Measurements from ENCODE around the gene XPO1. TPM values are rescaled to one million over a fixed set of nuclear protein-coding genes. Genes with fewer than 3 reads are reported as not detected.
"Not testable (repeated sequence)": the region's sequence is repeated elsewhere in the genome, so short reads cannot be mapped to it uniquely, and the experiment has no call there.

Gene XPO1
- 780 TPM for total RNA-seq

- DNase-seq, result peak; percentile 100
Observed at GRCh38 chr2:61538200-61538919, at the start of gene XPO1. TSS of gene XPO1 (minus strand) at chr2:61538356. CDS start at chr2:61533897, 4,459 bp downstream.

GRCh38 chr2:61586928-61587327, 48.8 kb upstream of the XPO1 start:
- DNase-seq, result not testable (repeated sequence)

DNA sequence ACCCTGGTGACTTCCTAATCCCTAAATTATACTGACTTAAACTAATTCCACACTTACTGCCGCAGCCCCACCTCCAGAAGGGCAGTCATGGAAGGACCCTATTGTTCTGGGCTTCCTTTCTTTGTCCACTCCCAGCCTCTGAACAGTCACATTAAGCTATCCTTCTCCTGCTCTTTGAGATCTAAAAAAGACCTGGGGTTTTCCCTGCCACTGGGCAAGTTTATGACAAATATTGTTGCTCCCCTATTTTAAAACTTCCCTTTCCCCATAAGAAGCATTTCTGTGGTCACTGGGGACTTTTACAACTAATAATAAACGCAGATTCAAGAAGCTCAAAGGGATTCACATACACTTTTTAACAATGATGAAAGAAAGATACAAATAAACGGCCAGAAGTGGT, 47.2 kb upstream of the XPO1 start:
- DNase-seq, result no peak

DNA sequence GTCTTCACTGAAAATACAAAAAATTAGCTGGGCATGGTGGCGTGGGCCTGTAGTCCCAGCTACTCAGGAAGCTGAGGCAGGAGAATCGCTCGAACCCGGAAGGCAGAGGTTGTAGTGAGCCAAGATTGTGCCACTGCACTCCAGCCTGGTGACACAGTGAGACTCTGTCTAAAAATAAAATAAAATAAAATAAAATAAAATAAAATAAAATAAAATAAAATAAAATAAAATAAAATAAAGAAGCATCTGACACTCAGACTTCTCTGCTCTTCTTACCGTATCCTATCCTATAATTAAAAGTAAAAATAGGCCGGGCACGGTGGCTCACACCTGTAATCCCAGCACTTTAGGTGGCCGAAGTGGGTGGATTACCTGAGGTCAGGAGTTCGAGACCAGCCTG, 46.2 kb upstream of the XPO1 start:
- DNase-seq, result not testable (repeated sequence)

- no peak for DNase-seq
Observed at GRCh38 chr2:61582165-61582564, 44.0 kb upstream of the XPO1 start.

- no peak for DNase-seq
Observed at GRCh38 chr2:61581716-61582115, 43.6 kb upstream of the XPO1 start.

- DNase-seq, result no peak
Observed at GRCh38 chr2:61575447-61575859, 37.3 kb upstream of the XPO1 start.

GRCh38 chr2:61566566-61566965, 28.4 kb upstream of the XPO1 start:
- DNase-seq, result no peak

GRCh38 chr2:61562615-61563014, 24.5 kb upstream of the XPO1 start:
- DNase-seq, result no peak

- no peak for DNase-seq
Observed at GRCh38 chr2:61558160-61558559, 20.0 kb upstream of the XPO1 start.

GRCh38 chr2:61557381-61557780, 19.2 kb upstream of the XPO1 start:
- DNase-seq, result no peak

GRCh38 chr2:61554604-61555003, 16.4 kb upstream of the XPO1 start:
- DNase-seq, result no peak

DNA sequence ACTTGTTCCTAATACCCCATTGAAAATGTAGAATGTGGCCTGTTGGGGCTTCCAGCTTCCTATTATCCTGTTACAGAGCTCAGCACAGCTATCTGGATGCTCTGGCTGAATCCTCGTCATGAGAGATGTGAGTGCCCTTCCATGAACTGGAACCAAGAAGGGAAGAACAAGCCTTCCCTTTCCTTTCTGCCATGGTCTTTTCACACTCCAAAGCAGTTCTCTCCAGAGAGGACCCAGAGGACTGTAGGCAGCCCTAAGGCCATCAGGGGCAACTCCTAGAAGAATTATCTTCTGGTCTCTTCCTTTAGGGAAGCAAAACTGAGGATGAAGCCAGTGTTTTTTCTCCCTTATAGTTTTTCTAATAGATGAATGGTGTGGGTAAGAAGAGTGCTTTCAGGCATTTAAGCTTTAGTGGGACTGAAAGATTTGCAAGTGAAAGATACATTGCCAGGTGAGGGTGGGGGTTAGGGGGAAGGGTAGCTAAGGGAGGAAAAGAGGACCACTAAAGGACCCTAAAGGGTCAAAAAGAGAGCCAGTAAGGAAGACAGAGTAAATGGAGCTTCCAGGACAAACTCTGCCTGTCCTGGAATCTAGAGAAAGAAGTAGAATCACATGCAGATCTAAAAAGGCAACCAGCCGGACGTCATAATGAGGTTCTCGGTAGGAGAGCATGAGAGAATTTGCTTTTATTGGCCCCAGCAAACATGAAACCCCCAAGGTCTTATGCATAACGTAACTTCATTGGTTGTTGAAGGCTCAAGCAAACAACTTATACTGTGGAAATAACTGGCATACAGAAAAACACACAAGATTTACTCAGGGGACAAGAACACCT, 12.4 kb upstream of the XPO1 start:
- DNase-seq, result no peak

- DNase-seq, result no peak
Observed at GRCh38 chr2:61549546-61549945, 11.4 kb upstream of the XPO1 start.

DNA sequence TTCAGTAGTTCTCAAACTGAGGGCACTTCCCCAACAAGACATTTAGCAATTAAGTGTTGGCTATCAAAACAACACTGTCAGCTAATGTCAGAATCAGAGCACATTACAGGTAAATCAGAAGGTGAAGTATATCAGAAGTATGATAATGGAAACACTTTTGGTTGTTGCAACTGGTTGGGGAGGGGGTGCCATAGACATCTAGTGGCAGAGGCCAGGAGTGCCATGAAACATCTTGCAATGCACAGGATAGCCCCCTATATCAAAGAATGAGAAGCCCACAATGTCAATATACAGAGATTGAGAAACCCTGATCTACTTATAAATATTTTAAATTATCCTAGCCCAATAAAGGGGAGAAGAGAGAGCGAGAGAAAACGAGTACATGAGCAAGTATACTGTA, 4.9 kb upstream of the XPO1 start:
- DNase-seq, result no peak

DNA sequence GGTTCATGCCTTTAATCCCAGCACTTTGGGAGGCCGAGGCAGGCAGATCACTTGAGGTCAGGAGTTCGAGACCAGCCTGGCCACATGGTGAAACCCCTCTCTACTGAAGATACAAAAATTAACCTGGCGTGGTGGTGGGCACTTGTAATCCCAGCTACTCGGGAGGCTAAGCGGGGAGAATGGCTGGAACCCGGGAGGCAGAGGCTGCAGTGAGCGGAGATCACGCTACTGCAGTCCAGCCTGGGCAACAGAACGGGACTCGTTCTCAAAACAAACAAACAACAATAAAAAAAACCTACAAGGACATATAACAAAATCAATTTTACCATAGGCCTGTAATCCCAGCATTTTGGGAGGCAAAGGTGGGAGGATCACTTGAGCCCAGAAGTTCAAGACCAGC, 2.0 kb upstream of the XPO1 start:
- DNase-seq, result not testable (repeated sequence)

GRCh38 chr2:61538920-61539520, 864 bp upstream of the XPO1 start:
- DNase-seq, result no peak

- no peak for DNase-seq
Observed at GRCh38 chr2:61537950-61538199, 281 bp downstream of the XPO1 start.

DNA sequence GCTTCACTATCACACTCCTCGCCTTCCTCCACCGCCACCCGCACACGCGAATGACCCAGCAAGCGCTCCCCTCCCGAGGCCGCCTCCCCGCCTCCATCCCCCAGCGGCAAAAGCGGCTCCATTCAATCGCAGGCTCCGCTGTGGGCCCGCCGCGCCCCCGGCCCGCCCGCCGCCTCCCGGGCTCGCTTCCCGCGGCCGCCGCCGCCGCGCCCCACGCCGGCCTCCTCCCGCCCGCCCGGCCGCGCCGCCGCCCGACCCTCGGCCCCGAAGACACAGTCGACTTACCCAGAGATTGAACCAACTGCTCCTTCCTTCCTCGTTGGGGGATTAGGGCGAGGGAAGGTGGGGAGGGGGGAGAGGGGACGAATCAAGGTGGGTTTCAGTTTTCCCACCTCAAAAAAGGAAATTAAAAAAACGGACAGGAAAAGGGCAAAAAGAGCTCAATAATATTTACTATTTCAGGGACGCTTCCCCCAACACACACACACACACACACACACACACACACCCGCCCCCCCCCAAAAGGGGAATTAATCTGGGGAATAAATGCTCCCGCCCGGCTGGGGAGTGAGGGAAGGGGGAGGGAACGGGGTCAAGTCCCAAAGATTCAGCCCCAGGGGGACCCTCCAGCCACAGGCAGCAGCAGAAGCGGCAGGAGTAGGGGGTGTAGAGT, 743 bp downstream of the XPO1 start:
- DNase-seq, result no peak

DNA sequence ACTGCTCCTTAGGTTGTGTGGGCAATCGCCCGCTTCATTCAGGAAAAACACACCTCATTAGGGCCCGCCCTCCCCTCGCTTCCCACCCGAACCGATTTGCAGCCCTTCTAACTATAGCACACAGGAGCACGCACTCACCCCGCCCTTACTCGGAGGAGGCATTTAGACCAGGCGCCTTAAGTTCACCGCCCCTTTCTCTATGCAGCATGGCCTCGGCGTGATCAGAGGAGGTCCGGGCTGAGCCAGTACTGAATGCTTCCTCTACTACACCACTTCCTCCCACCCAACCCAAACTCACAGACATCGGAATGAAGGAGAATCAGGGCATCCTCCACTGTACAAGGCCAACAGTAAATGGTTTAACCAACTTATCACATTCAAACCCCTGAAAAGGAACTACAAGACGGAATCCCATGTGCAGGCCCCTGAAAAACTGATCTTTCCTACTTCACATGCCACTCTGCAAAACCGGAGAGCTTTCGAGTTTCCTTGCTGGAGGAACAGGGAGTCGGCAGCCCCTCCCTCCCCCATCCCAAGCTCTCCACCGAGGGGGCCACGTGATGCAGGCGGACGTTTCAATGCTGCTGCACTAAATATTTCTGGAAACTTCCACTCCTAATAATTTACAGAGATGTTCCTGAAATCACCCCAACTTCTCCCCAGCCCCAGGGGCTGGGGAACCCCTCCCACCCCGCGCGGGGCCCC, 1.4 kb downstream of the XPO1 start:
- DNase-seq, result peak; percentile 70

DNA sequence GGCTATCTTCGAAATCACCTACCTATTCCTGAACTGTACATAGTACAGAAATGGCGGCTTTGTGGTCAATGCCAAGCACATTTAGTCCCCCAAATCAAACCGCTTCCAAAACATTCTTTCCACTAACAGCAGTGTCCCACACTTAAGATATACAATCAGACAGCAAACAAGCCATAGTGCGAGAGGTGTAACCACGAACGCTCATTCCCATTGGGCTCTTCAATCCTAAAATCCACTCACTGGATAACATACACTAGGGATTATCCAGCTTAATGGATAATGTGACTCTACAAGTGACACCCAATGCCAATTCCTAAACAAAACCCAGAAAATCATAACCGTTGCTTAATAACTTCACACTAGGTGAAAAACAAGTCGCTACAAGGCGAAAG, 2.0 kb downstream of the XPO1 start:
- no peak for DNase-seq

- no peak for DNase-seq
Observed at GRCh38 chr2:61535449-61535848, 2.7 kb downstream of the XPO1 start.

- DNase-seq, result no peak
Observed at GRCh38 chr2:61534926-61535325, 3.2 kb downstream of the XPO1 start.

Data from occipital lobe (tissue), 2 donors.